Astrocyte (in vitro differentiated cells and primary cell): Measurements from ENCODE around the gene SHISA8.

Experiments
- CTCF ChIP-seq: IDR thresholded peaks from 2 replicates; pipeline ENCODE4 v1.5.1; 2011; ENCODE audit warnings: low read depth, mild to moderate bottlenecking, inconsistent platforms, low read length, moderate library complexity; ENCODE audit not compliant: insufficient read depth
- EZH2 ChIP-seq: IDR thresholded peaks from 2 replicates; pipeline ENCODE4 v1.6.1; 2012; ENCODE audit warnings: mild to moderate bottlenecking, low read length, inconsistent platforms; ENCODE audit not compliant: insufficient read depth

GRCh38 chr22:41885516-41885915 is 29.4 kb downstream of the SHISA8 start:
- TF ChIP-seq CTCF, result no peak
- TF ChIP-seq EZH2, result no peak
